SK-N-SH treated with all-trans-retinoic acid at 6 μM for 48 hours (cell line): ENCODE measurements around the gene APBA2.

Experiments used
- BACH2 ChIP-seq: fragments of 250-450 bp; sonication (Bioruptor Pico); IDR thresholded peaks from 2 replicates; pipeline ENCODE4 v1.9.0; 2021; ENCODE audit warnings: mild to moderate bottlenecking, borderline replicate concordance
- ESRRG ChIP-seq: fragments of 250-450 bp; sonication (Bioruptor Pico); IDR thresholded peaks from 2 replicates; pipeline ENCODE4 v1.6.1; 2021; ENCODE audit warnings: mild to moderate bottlenecking
- GLIS3 ChIP-seq: fragments of 250-450 bp; sonication (Bioruptor Pico); IDR thresholded peaks from 2 replicates; pipeline ENCODE4 v1.5.0; 2020; ENCODE audit warnings: mild to moderate bottlenecking, moderate library complexity
- ISL1 ChIP-seq: fragments of 250-450 bp; sonication (Bioruptor Pico); IDR thresholded peaks from 2 replicates; pipeline ENCODE4 v2.1.2; 2022; ENCODE audit warnings: mild to moderate bottlenecking, moderate library complexity
- OSR1 ChIP-seq: fragments of 250-450 bp; sonication (Bioruptor Pico); IDR thresholded peaks from 2 replicates; pipeline ENCODE4 v1.8.0; 2022; ENCODE audit warnings: moderate library complexity, mild to moderate bottlenecking, inconsistent platforms
- PPARA ChIP-seq: fragments of 250-450 bp; sonication (Bioruptor Pico); IDR thresholded peaks from 2 replicates; pipeline ENCODE4 v1.5.0; 2020; ENCODE audit warnings: mild to moderate bottlenecking, borderline replicate concordance
- RARB ChIP-seq: fragments of 250-450 bp; sonication (Bioruptor Pico); IDR thresholded peaks from 2 replicates; pipeline ENCODE4 v1.8.0; 2021; ENCODE audit warnings: mild to moderate bottlenecking, moderate library complexity
- TOX ChIP-seq: fragments of 250-450 bp; sonication (Bioruptor Pico); IDR thresholded peaks from 2 replicates; pipeline ENCODE4 v1.8.0; 2021; ENCODE audit warnings: mild to moderate bottlenecking, moderate library complexity, borderline replicate concordance
- ZFP3 ChIP-seq: fragments of 250-450 bp; sonication (Bioruptor Pico); IDR thresholded peaks from 2 replicates; pipeline ENCODE4 v1.5.0; 2020; ENCODE audit warnings: mild to moderate bottlenecking, moderate library complexity
- ZFP30 ChIP-seq: fragments of 450-650 bp; formaldehyde crosslinking; IDR thresholded peaks from 2 replicates; pipeline ENCODE4 v1.5.0; 2022; ENCODE audit warnings: mild to moderate bottlenecking, moderate library complexity
- TF ChIP-seq, protein P1 (sequence below): fragments of 250-450 bp; sonication (Bioruptor Pico); IDR thresholded peaks from 2 replicates; pipeline ENCODE4 v1.5.0; 2020; ENCODE audit warnings: mild to moderate bottlenecking, moderate library complexity

DNA sequence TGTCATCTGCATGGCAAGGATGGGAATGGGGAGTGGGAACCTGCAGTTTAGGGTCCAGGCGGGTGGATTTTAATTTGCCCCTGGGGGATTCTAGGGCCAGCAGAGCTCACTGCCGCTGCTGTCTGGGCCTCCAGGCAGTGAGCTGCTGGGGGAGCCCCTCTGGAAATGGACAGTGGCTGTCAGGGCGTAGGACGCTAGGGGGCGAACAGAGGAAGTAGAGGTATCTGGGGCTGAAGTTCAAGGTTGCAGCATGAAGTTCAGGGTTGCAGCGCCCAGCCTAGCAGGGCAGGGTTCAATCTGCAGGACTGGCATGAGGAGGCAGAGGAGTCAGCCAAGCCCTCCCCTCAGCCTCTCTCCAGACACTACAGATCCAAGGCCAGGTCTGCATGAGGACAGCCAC is 49.5 kb downstream of the APBA2 start:
- no peak for TF ChIP-seq RARB
- TF ChIP-seq ISL1, result no peak
- TF ChIP-seq BACH2 (CRISPR knock-in tag), result no peak
- TF ChIP-seq GLIS3, result no peak
- no peak for TF ChIP-seq OSR1
- TF ChIP-seq, protein P1, sequence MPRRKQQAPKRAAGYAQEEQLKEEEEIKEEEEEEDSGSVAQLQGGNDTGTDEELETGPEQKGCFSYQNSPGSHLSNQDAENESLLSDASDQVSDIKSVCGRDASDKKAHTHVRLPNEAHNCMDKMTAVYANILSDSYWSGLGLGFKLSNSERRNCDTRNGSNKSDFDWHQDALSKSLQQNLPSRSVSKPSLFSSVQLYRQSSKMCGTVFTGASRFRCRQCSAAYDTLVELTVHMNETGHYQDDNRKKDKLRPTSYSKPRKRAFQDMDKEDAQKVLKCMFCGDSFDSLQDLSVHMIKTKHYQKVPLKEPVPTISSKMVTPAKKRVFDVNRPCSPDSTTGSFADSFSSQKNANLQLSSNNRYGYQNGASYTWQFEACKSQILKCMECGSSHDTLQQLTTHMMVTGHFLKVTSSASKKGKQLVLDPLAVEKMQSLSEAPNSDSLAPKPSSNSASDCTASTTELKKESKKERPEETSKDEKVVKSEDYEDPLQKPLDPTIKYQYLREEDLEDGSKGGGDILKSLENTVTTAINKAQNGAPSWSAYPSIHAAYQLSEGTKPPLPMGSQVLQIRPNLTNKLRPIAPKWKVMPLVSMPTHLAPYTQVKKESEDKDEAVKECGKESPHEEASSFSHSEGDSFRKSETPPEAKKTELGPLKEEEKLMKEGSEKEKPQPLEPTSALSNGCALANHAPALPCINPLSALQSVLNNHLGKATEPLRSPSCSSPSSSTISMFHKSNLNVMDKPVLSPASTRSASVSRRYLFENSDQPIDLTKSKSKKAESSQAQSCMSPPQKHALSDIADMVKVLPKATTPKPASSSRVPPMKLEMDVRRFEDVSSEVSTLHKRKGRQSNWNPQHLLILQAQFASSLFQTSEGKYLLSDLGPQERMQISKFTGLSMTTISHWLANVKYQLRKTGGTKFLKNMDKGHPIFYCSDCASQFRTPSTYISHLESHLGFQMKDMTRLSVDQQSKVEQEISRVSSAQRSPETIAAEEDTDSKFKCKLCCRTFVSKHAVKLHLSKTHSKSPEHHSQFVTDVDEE (CRISPR knock-in tag), result no peak
- no peak for TF ChIP-seq ZFP3 (CRISPR knock-in tag)
- no peak for TF ChIP-seq TOX (CRISPR knock-in tag)
- no peak for TF ChIP-seq ZFP30
- TF ChIP-seq PPARA (CRISPR knock-in tag), result no peak
- TF ChIP-seq ESRRG (CRISPR knock-in tag), result no peak
